K562 (cell line): ENCODE results near the gene ANXA3. TPM values are rescaled to one million over a fixed set of nuclear protein-coding genes. Genes with fewer than 3 reads are reported as not detected.
A peak's percentile ranks its signal among the peaks of the same experiment; 100 is the strongest.

Source experiments
- BCL6 ChIP-seq: fragments of 250-450 bp; sonication (Bioruptor Pico); IDR thresholded peaks from 2 replicates; pipeline ENCODE4 v1.4.0; 2020
- CBX1 ChIP-seq: sonication (generic); IDR thresholded peaks from 2 replicates; pipeline ENCODE4 v1.6.1; 2016; ENCODE audit warnings: antibody characterized with exemption, low read depth, mild to moderate bottlenecking
- CREM ChIP-seq: IDR thresholded peaks from 2 replicates; pipeline ENCODE4 v1.6.1; 2014; ENCODE audit warnings: antibody characterized with exemption, low read depth
- GTF2B ChIP-seq: IDR thresholded peaks from 2 replicates; pipeline ENCODE4 v1.6.1; 2011; ENCODE audit not compliant: insufficient read length; ENCODE audit errors: extremely low read depth
- HDAC2 ChIP-seq: fragments of 450-650 bp; IDR thresholded peaks from 2 replicates; pipeline ENCODE4 v1.6.1; 2016; ENCODE audit warnings: mild to moderate bottlenecking
- HNRNPL ChIP-seq: fragments of 200-400 bp; formaldehyde crosslinking; IDR thresholded peaks from 2 replicates; pipeline ENCODE4 v1.6.1; 2017; ENCODE audit warnings: low read depth, mild to moderate bottlenecking, low read length
- IFI16 ChIP-seq: fragments of 250-450 bp; sonication (Bioruptor Pico); IDR thresholded peaks from 2 replicates; pipeline ENCODE4 v2.1.2; 2022; ENCODE audit warnings: mild to moderate bottlenecking, inconsistent platforms
- KAT8 ChIP-seq: fragments of 450-650 bp; IDR thresholded peaks from 2 replicates; pipeline ENCODE4 v1.6.1; 2016; ENCODE audit warnings: low read depth, mild to moderate bottlenecking
- KLF16 ChIP-seq: IDR thresholded peaks from 2 replicates; pipeline ENCODE4 v1.6.1; 2016; ENCODE audit warnings: antibody characterized with exemption
- KLF6 ChIP-seq: fragments of 250-450 bp; sonication (Bioruptor Pico); IDR thresholded peaks from 2 replicates; pipeline ENCODE4 v1.4.0; 2020; ENCODE audit warnings: mild to moderate bottlenecking, moderate library complexity, borderline replicate concordance
- MCM3 ChIP-seq: fragments of 450-650 bp; IDR thresholded peaks from 2 replicates; pipeline ENCODE4 v1.6.1; 2016
- MED1 ChIP-seq: sonication (generic); formaldehyde crosslinking; IDR thresholded peaks from 2 replicates; pipeline ENCODE4 v1.8.1; 2023; ENCODE audit warnings: missing genetic modification reagents, borderline replicate concordance
- MIER1 ChIP-seq: fragments of 450-650 bp; IDR thresholded peaks from 2 replicates; pipeline ENCODE4 v1.6.1; 2016; ENCODE audit warnings: antibody characterized with exemption, mild to moderate bottlenecking, low read depth
- MNT ChIP-seq, 2 experiments: fragments of 450-650 bp; conservative IDR thresholded peaks; 2 replicates each; pipeline ENCODE4 v1.6.1; 2017; ENCODE audit warnings: mild to moderate bottlenecking in 2 of 2, moderate library complexity in 2 of 2
- NEUROD1 ChIP-seq: fragments of 150-350 bp; IDR thresholded peaks from 2 replicates; pipeline ENCODE4 v1.6.1; 2014; ENCODE audit warnings: borderline replicate concordance, low read length, low read depth; ENCODE audit not compliant: partially characterized antibody
- SMARCE1 ChIP-seq: fragments of 450-650 bp; IDR thresholded peaks from 2 replicates; pipeline ENCODE4 v1.7.1; 2016; ENCODE audit warnings: mild to moderate bottlenecking
- SP1 ChIP-seq: sonication (generic); formaldehyde crosslinking; IDR thresholded peaks from 2 replicates; pipeline ENCODE4 v1.8.1; 2022; ENCODE audit warnings: mild to moderate bottlenecking, missing genetic modification reagents
- SRSF7 ChIP-seq: fragments of 200-400 bp; formaldehyde crosslinking; optimal IDR thresholded peaks from 2 replicates; pipeline ENCODE3; 2017; ENCODE audit warnings: mild to moderate bottlenecking, low read depth, low read length
- TCF15 ChIP-seq: fragments of 250-450 bp; sonication (Bioruptor Pico); IDR thresholded peaks from 2 replicates; pipeline ENCODE4 v1.8.0; 2022; ENCODE audit warnings: moderate library complexity, mild to moderate bottlenecking, inconsistent platforms
- THRA ChIP-seq: fragments of 450-650 bp; IDR thresholded peaks from 2 replicates; pipeline ENCODE4 v1.6.1; 2017; ENCODE audit warnings: mild to moderate bottlenecking, moderate library complexity
- USF1 ChIP-seq: sonication (generic); formaldehyde crosslinking; IDR thresholded peaks from 2 replicates; pipeline ENCODE4 v1.9.0; 2022; ENCODE audit warnings: mild to moderate bottlenecking, missing genetic modification reagents
- ZBTB8A ChIP-seq: fragments of 450-650 bp; IDR thresholded peaks from 2 replicates; pipeline ENCODE4 v1.6.1; 2018; ENCODE audit warnings: mild to moderate bottlenecking, moderate library complexity; ENCODE audit not compliant: partially characterized antibody
- ZC3H8 ChIP-seq: fragments of 450-650 bp; IDR thresholded peaks from 2 replicates; pipeline ENCODE4 v1.6.1; 2017
- ZNF586 ChIP-seq: fragments of 450-650 bp; formaldehyde crosslinking; conservative IDR thresholded peaks from 2 replicates; pipeline ENCODE4 v1.4.0; 2020; ENCODE audit warnings: mild to moderate bottlenecking, moderate library complexity
- ZNF668 ChIP-seq: fragments of 250-450 bp; sonication (Bioruptor Pico); IDR thresholded peaks from 2 replicates; pipeline ENCODE4 v1.8.0; 2022; ENCODE audit warnings: mild to moderate bottlenecking, inconsistent platforms
- ZNF778 ChIP-seq: fragments of 450-650 bp; formaldehyde crosslinking; IDR thresholded peaks from 2 replicates; pipeline ENCODE4 v1.4.0; 2020; ENCODE audit warnings: mild to moderate bottlenecking, moderate library complexity
- polyA plus RNA-seq, 8 experiments: library from polyadenylated mRNA; depleted of rRNA in 4 of 8; stranded (reverse) in 5 of 8; unstranded in 3 of 8; fragments of >200 nt; fragmentation: Nextera tagmentation in 2 of 8; fragmentation: Illumina TruSeq in 1 of 8; extraction: Ambion mirVana in 2 of 8; extraction: Trizol in 1 of 8; gene quantifications; 2 replicates each; pipeline versions ENCODE4 v1.2.1 to v1.2.3, GENCODE V29; 2011 to 2014; ENCODE audit warnings: inconsistent platforms in 1 of 8, missing spikeins in 1 of 8
- total RNA-seq, 7 experiments: library from RNA; depleted of rRNA in 6 of 7; stranded (reverse); fragments of >200 nt in 6 of 7; fragmentation: Illumina TruSeq in 2 of 7; extraction: Trizol in 2 of 7; gene quantifications; 2 replicates each; pipeline versions ENCODE4 v1.2.1 to v1.2.3, GENCODE V29; 2011 to 2021; ENCODE audit warnings: low replicate concordance in 1 of 7

The ANXA3 gene
- total and polyA plus RNA-seq, 9 of the 15 experiments (the other 6 are each of a cell fraction or from before 2014, with no cell fraction given), result 6.3 to 15.5 (median 9.8) TPM

GRCh38 chr4:78650106-78651024 lies 98.8 kb downstream of the ANXA3 start (continued):
- peak in 1 of 2 experiments; percentile 24; a peak in 1 of 4 replicates for TF ChIP-seq MNT (conservative IDR thresholded peaks at IDR 0.05)
- TF ChIP-seq KAT8, result no peak
- peak; percentile 37 for TF ChIP-seq HDAC2
- no peak for TF ChIP-seq IFI16
- TF ChIP-seq ZNF586 (CRISPR knock-in tag), result no peak
- no peak for TF ChIP-seq BCL6 (CRISPR knock-in tag)
- no peak for TF ChIP-seq MIER1
- peak; percentile 57 for TF ChIP-seq KLF16
- no peak for TF ChIP-seq ZNF668 (CRISPR knock-in tag)
- TF ChIP-seq GTF2B, result no peak
- TF ChIP-seq MED1, result no peak
- TF ChIP-seq CBX1, result no peak
- no peak for TF ChIP-seq ZBTB8A
- TF ChIP-seq NEUROD1, result no peak
- peak; percentile 25; the same call in 1 of the 2 replicates for TF ChIP-seq CREM
- no peak for TF ChIP-seq THRA
- no peak for TF ChIP-seq MCM3
- TF ChIP-seq USF1 (CRISPR knock-in tag), result no peak
- no peak for TF ChIP-seq HNRNPL
- TF ChIP-seq SMARCE1, result peak; percentile 75
- TF ChIP-seq TCF15, result no peak
- TF ChIP-seq KLF6, result no peak
- no peak for TF ChIP-seq ZNF778 (CRISPR knock-in tag)
- TF ChIP-seq SRSF7, result no peak
- no peak for TF ChIP-seq ZC3H8
- TF ChIP-seq SP1 (CRISPR knock-in tag), result no peak
